Transverse colon (tissue), 4 donors: ENCODE data around the gene LRG1. TPM values are rescaled to one million over a fixed set of nuclear protein-coding genes. Genes with fewer than 3 reads are reported as not detected.

Experiments used
- DNase-seq: peaks from one replicate; pipeline ENCODE4 v3.0.0-alpha.2; 2019
- H3K27ac ChIP-seq, 4 donors: fragments of 200-600 bp; sonication (generic); 2 replicates each; pipeline ENCODE4 v1.5.1; 2016 to 2018; ENCODE audit warnings: inconsistent platforms in 4 of 4
- H3K27me3 ChIP-seq: fragments of 200-600 bp; sonication (generic); 2 replicates; pipeline ENCODE4 v1.5.1; 2017; ENCODE audit warnings: inconsistent platforms
- H3K36me3 ChIP-seq, 4 donors: fragments of 200-600 bp; sonication (generic); 2 replicates each; pipeline ENCODE4 v1.5.1; 2017 to 2019; ENCODE audit warnings: inconsistent platforms in 4 of 4
- H3K4me1 ChIP-seq, 4 donors: fragments of 200-600 bp; sonication (generic); 2 replicates each; pipeline ENCODE4 v1.5.1; 2017 to 2020; ENCODE audit warnings: inconsistent platforms in 4 of 4
- H3K4me3 ChIP-seq, 4 donors: fragments of 200-600 bp; sonication (generic); 1 replicate in 1 of 4; 2 replicates in 3 of 4; pipeline versions ENCODE4 v1.5.1 to v1.6.1; 2017 to 2019; ENCODE audit warnings: inconsistent platforms in 4 of 4
- H3K9me3 ChIP-seq, 2 donors: fragments of 200-600 bp; sonication (generic); 2 replicates each; pipeline ENCODE4 v1.5.1; 2017 to 2019; ENCODE audit warnings: inconsistent platforms in 2 of 2
- CTCF ChIP-seq, 5 experiments: fragments of 200-600 bp in 3 of 5; fragments of 450-650 bp in 2 of 5; sonication (generic) in 3 of 5; IDR thresholded peaks; 1 replicate in 2 of 5; 2 replicates in 3 of 5; pipeline ENCODE4 v1.5.1; 2016 to 2017; ENCODE audit warnings: antibody characterized with exemption in 5 of 5, inconsistent platforms in 3 of 5, mild to moderate bottlenecking in 2 of 5, moderate library complexity in 1 of 5
- EP300 ChIP-seq: sonication (generic); formaldehyde crosslinking; IDR thresholded peaks from one replicate; pipeline ENCODE4 v1.6.1; 2017; ENCODE audit warnings: antibody characterized with exemption, low read depth
- POLR2A ChIP-seq: fragments of 450-650 bp; IDR thresholded peaks from one replicate; pipeline ENCODE4 v1.6.1; 2016; ENCODE audit warnings: antibody characterized with exemption, mild to moderate bottlenecking, moderate library complexity
- POLR2AphosphoS5 ChIP-seq, 3 donors: sonication (generic); formaldehyde crosslinking; IDR thresholded peaks; one replicate each; pipeline ENCODE4 v1.6.1; 2016; ENCODE audit warnings: antibody characterized with exemption in 3 of 3
- WGBS, 2 donors: methylation state at CpG; one replicate each; pipeline ENCODE4 v1.1.5; 2018; ENCODE audit warnings: low coverage in 1 of 2; 5-methylcytosine and 5-hydroxymethylcytosine counted together
- in situ Hi-C, 4 donors: fragments of 200-750 bp; cut with MboI; loops; one replicate each; pipeline versions ENCODE4 v1.15.0 to v1.15.1; 2017; ENCODE audit warnings: low sequenced_read_pairs in 3 of 4, low pct_ligation_motif_present in 1 of 4, low pct_unique_long_range_greater_than_20kb in 1 of 4
- intact Hi-C: fragments of 100-400 bp; cut with DNase I; formaldehyde crosslinking; loops from one replicate; pipeline ENCODE4 v1.15.1; 2023; ENCODE audit warnings: low total_unique reads
- total RNA-seq, 4 donors: library from RNA; depleted of rRNA; stranded (reverse); fragments of >200 nt; gene quantifications; one replicate each; pipeline ENCODE4 v1.1.0, GENCODE V29; 2016

The LRG1 gene
- total RNA-seq, 4 donors from 2014 or later: 1.9 to 18.1 (median 14.4) TPM

DNA sequence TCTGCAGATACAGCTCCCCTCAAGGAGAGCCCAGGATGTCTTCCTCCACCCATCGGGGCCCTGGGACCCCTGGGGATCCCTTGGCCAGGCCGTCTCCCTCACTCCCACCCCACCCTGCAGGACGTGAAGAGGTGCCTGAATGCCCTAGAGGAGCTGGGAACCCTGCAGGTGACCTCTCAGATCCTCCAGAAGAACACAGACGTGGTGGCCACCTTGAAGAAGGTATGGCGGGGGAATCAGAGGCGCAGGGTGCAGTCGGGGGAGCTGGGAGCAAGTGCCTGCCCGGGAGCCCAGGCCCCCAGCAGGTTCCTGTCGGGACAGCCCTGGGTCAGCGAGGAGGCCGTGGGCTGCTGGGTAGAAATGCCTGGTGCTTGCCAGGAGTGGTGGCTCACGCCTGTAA is 41.1 kb downstream of the LRG1 start:
- no peaks in the 10 kb centered on the region for H3K9me3 ChIP-seq
- no peak for DNase-seq
- TF ChIP-seq EP300 (no peak), POLR2A (no peak), CTCF (IDR thresholded peaks at IDR 0.05) (no peak), POLR2AphosphoS5 (IDR thresholded peaks at IDR 0.05) (no peak)
- H3K4me3 ChIP-seq: no peak overlapping the region
- in situ Hi-C loops: no loop called here
- intact Hi-C loops: no loop called here
- no peak overlapping the region for H3K27ac ChIP-seq
- H3K27me3 ChIP-seq: no peaks in the 10 kb centered on the region
- peaks cover 0 to 29% (median 3%) of the 10 kb centered on the region in 4 donors for H3K36me3 ChIP-seq
- no peaks in the 10 kb centered on the region for H3K4me1 ChIP-seq
- 93% methylated on average over 12 of the region's 12 CpGs; no CpG with 5 or more reads in 1 of the 2 donors for WGBS, 2 donors

DNA sequence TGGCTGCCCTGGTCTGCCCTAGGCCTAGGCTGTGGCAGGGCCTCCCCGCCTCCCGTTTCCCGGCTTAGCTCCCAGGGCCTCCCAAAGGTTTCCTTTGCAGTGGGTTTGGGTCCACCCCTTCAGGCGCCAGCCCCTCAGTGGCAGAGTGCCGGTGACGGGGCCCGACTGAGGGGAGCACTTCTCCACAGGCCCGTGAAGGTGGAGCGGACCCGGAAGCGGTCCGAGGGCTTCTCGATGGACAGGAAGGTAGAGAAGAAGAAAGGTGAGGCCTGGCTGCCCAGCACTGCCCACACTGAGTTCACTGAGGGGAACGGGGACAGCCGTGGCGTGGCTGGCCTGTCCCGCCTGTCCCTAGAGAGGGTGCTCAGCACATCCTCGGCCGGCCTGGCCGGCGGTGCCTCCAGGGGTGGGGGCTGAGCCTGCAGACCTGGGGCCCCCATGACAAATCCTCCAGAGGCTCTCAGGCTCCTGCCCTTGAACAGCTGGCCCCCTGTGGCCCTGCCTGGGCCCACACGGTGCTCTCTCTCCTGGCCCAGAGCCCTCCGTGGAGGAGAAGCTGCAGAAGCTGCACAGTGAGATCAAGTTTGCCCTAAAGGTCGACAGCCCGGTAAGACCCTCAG is 42.0 kb downstream of the LRG1 start:
- Histone ChIP-seq H3K27me3 (no peaks in the 10 kb centered on the region), H3K27ac (no peak overlapping the region), H3K4me3 (no peak overlapping the region), H3K4me1 (no peaks in the 10 kb centered on the region), H3K36me3 (peaks cover 0 to 34% (median 5%) of the 10 kb centered on the region in 4 donors), H3K9me3 (no peaks in the 10 kb centered on the region)
- in situ Hi-C loops: no loop called here
- intact Hi-C loops: no loop called here
- no peak for TF ChIP-seq CTCF (IDR thresholded peaks at IDR 0.05)
- no peak for TF ChIP-seq POLR2A
- TF ChIP-seq EP300: no peak
- no peak for TF ChIP-seq POLR2AphosphoS5 (IDR thresholded peaks at IDR 0.05)
- 92% methylated on average over 25 of the region's 25 CpGs; no CpG with 5 or more reads in 1 of the 2 donors for WGBS, 2 donors
- DNase-seq: no peak

DNA sequence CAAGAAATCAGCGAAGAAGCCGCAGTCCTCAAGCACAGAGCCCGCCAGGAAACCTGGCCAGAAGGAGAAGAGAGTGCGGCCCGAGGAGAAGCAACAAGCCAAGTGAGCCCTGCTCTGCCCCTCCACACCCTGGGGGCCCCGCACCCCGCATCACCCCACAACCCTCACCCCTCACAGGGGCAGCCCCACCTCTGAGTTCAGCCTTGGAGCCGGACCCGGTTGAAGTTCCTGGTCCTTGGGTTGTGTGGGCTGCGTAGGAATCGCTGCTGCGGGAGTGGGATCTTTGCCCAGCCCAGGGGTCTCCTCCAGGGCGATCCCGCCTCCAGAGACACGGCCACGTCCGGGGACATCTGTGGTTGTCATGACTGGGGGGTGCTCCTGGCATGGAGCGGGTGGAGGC is 43.5 kb downstream of the LRG1 start:
- intact Hi-C loops (no loop called here), in situ Hi-C loops (no loop called here)
- 94% methylated on average over 17 of the region's 18 CpGs; no CpG with 5 or more reads in 1 of the 2 donors for WGBS, 2 donors
- Histone ChIP-seq H3K27ac (no peak overlapping the region), H3K4me3 (no peak overlapping the region), H3K27me3 (no peaks in the 10 kb centered on the region), H3K36me3 (peaks cover 0 to 40% (median 8%) of the 10 kb centered on the region in 4 donors), H3K9me3 (no peaks in the 10 kb centered on the region), H3K4me1 (no peaks in the 10 kb centered on the region)
- TF ChIP-seq CTCF (IDR thresholded peaks at IDR 0.05) (no peak), POLR2A (no peak), POLR2AphosphoS5 (IDR thresholded peaks at IDR 0.05) (no peak), EP300 (no peak)
- no peak for DNase-seq

GRCh38 chr19:4495471-4495870 is 44.4 kb downstream of the LRG1 start:
- Histone ChIP-seq H3K36me3 (peaks cover 0 to 41% (median 9%) of the 10 kb centered on the region in 4 donors), H3K9me3 (no peaks in the 10 kb centered on the region), H3K27me3 (no peaks in the 10 kb centered on the region), H3K4me1 (no peaks in the 10 kb centered on the region), H3K4me3 (no peak overlapping the region), H3K27ac (no peak overlapping the region)
- intact Hi-C loops: no loop called here
- no peak for DNase-seq
- in situ Hi-C loops: no loop called here
- TF ChIP-seq CTCF (IDR thresholded peaks at IDR 0.05): peak in 3 of 5 experiments; percentile 14 to 37 (median 24)
- TF ChIP-seq POLR2A: no peak
- 72 to 100% methylated on average over 3 to 12 of the region's 12 CpGs for WGBS, 2 donors
